DOHH2 (cell line): ENCODE measurements around the gene MYH11.
"Not testable (repeated sequence)": the region's sequence is repeated elsewhere in the genome, so short reads cannot be mapped to it uniquely, and the experiment has no call there.

Experiments
- H3F3A ChIP-seq: fragments of 200-600 bp; sonication (generic), shearing (Covaris generic); 2 replicates; pipeline ENCODE4 v1.6.0; 2016; ENCODE audit warnings: antibody characterized with exemption, mild to moderate bottlenecking; ENCODE audit not compliant: control insufficient read depth, insufficient read depth
- H3K27ac ChIP-seq: fragments of 200-600 bp; sonication (generic); 2 replicates; pipeline ENCODE4 v1.5.1; 2014; ENCODE audit warnings: low read depth, mild to moderate bottlenecking, low read length, moderate library complexity
- H3K27me3 ChIP-seq: fragments of 200-600 bp; sonication (generic); 2 replicates; pipeline ENCODE4 v1.6.1; 2014; ENCODE audit warnings: mild to moderate bottlenecking, low read length, mixed read lengths; ENCODE audit not compliant: control insufficient read depth
- H3K36me3 ChIP-seq: fragments of 200-600 bp; sonication (generic); 2 replicates; pipeline ENCODE4 v1.6.1; 2014; ENCODE audit warnings: mild to moderate bottlenecking, low read length, moderate library complexity, mixed read lengths; ENCODE audit not compliant: control insufficient read depth
- H3K4me1 ChIP-seq: fragments of 200-600 bp; sonication (generic); 2 replicates; pipeline ENCODE4 v1.6.1; 2014; ENCODE audit warnings: mild to moderate bottlenecking, low read length, mixed read lengths; ENCODE audit not compliant: control insufficient read depth
- H3K4me2 ChIP-seq: fragments of 200-600 bp; sonication (generic); 2 replicates; pipeline ENCODE4 v1.6.0; 2014; ENCODE audit warnings: mild to moderate bottlenecking, low read length, moderate library complexity
- H3K4me3 ChIP-seq: fragments of 200-600 bp; sonication (generic); 2 replicates; pipeline ENCODE4 v1.5.1; 2014; ENCODE audit warnings: mild to moderate bottlenecking, low read length, mixed read lengths
- H3K79me2 ChIP-seq: fragments of 200-600 bp; sonication (generic); 2 replicates; pipeline ENCODE4 v1.6.1; 2014; ENCODE audit warnings: mild to moderate bottlenecking, low read length, mixed read lengths; ENCODE audit not compliant: control insufficient read depth
- H3K9me2 ChIP-seq: fragments of 200-600 bp; sonication (generic); replicated peaks from 2 replicates; pipeline ENCODE4 v1.6.1; 2014; ENCODE audit warnings: mild to moderate bottlenecking, low read length, mixed read lengths; ENCODE audit not compliant: control insufficient read depth
- H3K9me3 ChIP-seq: fragments of 200-600 bp; sonication (generic); 2 replicates; pipeline ENCODE4 v1.6.1; 2014; ENCODE audit warnings: antibody characterized with exemption, low read length, mixed read lengths; ENCODE audit not compliant: control insufficient read depth, insufficient read depth
- H4K20me1 ChIP-seq: fragments of 200-600 bp; sonication (generic); 2 replicates; pipeline ENCODE4 v1.6.0; 2014; ENCODE audit warnings: low read depth, mild to moderate bottlenecking, antibody characterized with exemption, low read length, moderate library complexity; ENCODE audit not compliant: control insufficient read depth, insufficient read depth
- EZH2phosphoT487 ChIP-seq: fragments of 200-600 bp; sonication (generic); IDR thresholded peaks from 2 replicates; pipeline ENCODE4 v1.6.1; 2017; ENCODE audit warnings: borderline replicate concordance, mild to moderate bottlenecking, antibody characterized with exemption, low read length, moderate library complexity, mixed read lengths
- TF ChIP-seq, protein P1 (sequence below): fragments of 200-600 bp; sonication (generic); IDR thresholded peaks from one replicate; pipeline ENCODE4 v1.5.1; 2014; ENCODE audit warnings: antibody characterized with exemption, mild to moderate bottlenecking, low read depth, low read length; ENCODE audit not compliant: poor library complexity, severe bottlenecking

Gene MYH11

DNA sequence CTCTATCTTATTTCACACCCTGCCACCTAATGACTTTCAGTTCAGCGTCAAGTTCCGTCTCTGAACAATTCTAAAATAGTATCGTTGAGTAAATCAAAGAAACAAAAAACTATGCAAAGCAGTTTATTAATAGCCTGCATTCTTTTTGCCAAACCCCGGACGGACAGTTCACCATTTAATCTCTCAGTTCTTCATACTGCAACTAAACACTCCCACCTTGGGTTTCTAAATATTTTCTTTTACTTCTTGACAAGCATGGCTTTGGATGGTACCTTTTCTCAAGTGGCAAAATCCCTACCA lies 1.2 kb downstream of the MYH11 start:
- Histone ChIP-seq H3K79me2 (no peaks in the 10 kb centered on the region), H4K20me1 (no peaks in the 10 kb centered on the region), H3K9me3 (no peaks in the 10 kb centered on the region), H3K36me3 (no peaks in the 10 kb centered on the region), H3F3A (peaks cover 13% of the 10 kb centered on the region), H3K27me3 (peaks cover 35% of the 10 kb centered on the region), H3K4me3 (peak overlapping the region; percentile 49), H3K9me2 (no peaks in the 10 kb centered on the region), H3K27ac (peak overlapping the region; percentile 22), H3K4me1 (peaks cover 35% of the 10 kb centered on the region), H3K4me2 (peak overlapping the region; percentile 58)
- TF ChIP-seq EZH2phosphoT487, result no peak

DNA sequence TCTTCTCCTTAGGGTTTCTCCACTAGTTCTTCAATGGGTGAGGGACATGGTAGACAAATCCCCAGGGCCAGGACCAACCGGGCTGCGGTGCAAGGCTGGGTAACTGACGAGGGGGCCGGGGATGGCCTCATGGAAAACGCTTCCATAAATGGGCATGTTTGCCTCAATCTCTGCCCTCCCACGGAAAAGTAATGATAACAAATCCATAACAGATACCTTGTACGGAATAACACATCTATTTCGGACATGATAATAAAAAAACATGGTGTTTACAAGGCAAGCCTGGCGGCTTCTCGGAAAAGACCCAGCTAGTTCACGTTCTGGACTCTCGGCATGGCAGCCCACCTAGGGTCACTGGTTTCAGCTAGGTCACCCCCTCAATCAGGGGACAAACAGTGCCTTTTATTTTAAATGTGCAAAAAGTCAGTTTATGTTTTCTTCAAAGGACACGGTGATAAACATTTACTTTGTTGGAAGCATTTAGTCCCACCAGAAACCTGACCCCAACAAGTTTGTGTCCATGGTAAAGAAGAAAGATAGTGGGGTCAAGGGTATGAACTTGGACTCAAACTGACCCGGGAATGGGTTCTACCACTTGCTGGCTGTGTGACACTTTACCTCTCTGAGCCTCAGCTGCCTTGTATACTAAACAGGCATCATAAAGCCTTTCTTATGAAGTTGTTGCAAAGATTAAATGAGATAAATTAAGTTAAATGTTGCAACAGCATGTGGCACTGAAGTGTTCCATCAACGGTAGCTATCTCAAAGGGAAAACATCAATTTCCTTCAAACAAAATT lies 1.7 kb downstream of the MYH11 start:
- H3K4me2 ChIP-seq, result peak overlapping the region; percentile 58
- no peaks in the 10 kb centered on the region for H3K9me2 ChIP-seq
- peak overlapping the region; percentile 22 for H3K27ac ChIP-seq
- TF ChIP-seq, protein P1, sequence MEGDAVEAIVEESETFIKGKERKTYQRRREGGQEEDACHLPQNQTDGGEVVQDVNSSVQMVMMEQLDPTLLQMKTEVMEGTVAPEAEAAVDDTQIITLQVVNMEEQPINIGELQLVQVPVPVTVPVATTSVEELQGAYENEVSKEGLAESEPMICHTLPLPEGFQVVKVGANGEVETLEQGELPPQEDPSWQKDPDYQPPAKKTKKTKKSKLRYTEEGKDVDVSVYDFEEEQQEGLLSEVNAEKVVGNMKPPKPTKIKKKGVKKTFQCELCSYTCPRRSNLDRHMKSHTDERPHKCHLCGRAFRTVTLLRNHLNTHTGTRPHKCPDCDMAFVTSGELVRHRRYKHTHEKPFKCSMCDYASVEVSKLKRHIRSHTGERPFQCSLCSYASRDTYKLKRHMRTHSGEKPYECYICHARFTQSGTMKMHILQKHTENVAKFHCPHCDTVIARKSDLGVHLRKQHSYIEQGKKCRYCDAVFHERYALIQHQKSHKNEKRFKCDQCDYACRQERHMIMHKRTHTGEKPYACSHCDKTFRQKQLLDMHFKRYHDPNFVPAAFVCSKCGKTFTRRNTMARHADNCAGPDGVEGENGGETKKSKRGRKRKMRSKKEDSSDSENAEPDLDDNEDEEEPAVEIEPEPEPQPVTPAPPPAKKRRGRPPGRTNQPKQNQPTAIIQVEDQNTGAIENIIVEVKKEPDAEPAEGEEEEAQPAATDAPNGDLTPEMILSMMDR, result no peak
- no peak for TF ChIP-seq EZH2phosphoT487
- H3F3A ChIP-seq, result peaks cover 11% of the 10 kb centered on the region
- H3K4me1 ChIP-seq, result peaks cover 35% of the 10 kb centered on the region
- no peaks in the 10 kb centered on the region for H3K36me3 ChIP-seq
- no peaks in the 10 kb centered on the region for H3K9me3 ChIP-seq
- H3K27me3 ChIP-seq, result peaks cover 34% of the 10 kb centered on the region
- peak overlapping the region; percentile 49 for H3K4me3 ChIP-seq
- H4K20me1 ChIP-seq, result no peaks in the 10 kb centered on the region
- H3K79me2 ChIP-seq, result no peaks in the 10 kb centered on the region

- Histone ChIP-seq H3K27me3 (peaks cover 30% of the 10 kb centered on the region), H3K27ac (no peak overlapping the region), H3K36me3 (no peaks in the 10 kb centered on the region), H3K9me3 (no peaks in the 10 kb centered on the region), H3K4me1 (peaks cover 35% of the 10 kb centered on the region), H4K20me1 (no peaks in the 10 kb centered on the region), H3K79me2 (no peaks in the 10 kb centered on the region), H3F3A (peaks cover 11% of the 10 kb centered on the region), H3K4me2 (no peak overlapping the region), H3K9me2 (no peaks in the 10 kb centered on the region), H3K4me3 (no peak overlapping the region)
- TF ChIP-seq, protein P1, result no peak
- TF ChIP-seq EZH2phosphoT487, result no peak
Measured at GRCh38 chr16:15854061-15854460, 2.8 kb downstream of the MYH11 start.

DNA sequence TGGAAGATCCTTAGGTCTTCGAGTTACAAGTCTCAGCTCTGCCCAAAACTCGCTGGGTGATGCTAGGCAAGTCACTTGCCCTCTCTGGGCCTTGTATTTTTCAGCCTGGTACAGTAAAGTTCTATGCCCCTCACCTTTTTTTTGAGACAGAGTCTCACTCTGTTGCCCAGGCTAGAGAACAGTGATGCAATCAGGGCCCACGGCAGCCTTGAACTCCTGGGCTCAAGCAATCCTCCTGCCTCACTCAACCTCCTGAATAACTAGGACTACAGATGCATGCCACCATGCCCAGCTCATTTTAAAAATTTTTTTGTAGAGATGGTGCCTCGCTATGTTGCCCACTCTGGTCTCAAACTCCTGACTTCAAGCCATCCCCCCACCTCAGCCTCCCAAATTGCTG lies 3.8 kb downstream of the MYH11 start:
- H3K27me3 ChIP-seq, result peaks cover 24% of the 10 kb centered on the region
- H3K9me3 ChIP-seq, result no peaks in the 10 kb centered on the region
- H3K27ac ChIP-seq, result no peak overlapping the region
- no peaks in the 10 kb centered on the region for H4K20me1 ChIP-seq
- no peaks in the 10 kb centered on the region for H3K9me2 ChIP-seq
- H3K4me2 ChIP-seq, result no peak overlapping the region
- peaks cover 11% of the 10 kb centered on the region for H3F3A ChIP-seq
- no peaks in the 10 kb centered on the region for H3K36me3 ChIP-seq
- peaks cover 35% of the 10 kb centered on the region for H3K4me1 ChIP-seq
- H3K4me3 ChIP-seq, result no peak overlapping the region
- no peaks in the 10 kb centered on the region for H3K79me2 ChIP-seq
- TF ChIP-seq EZH2phosphoT487, result no peak
- TF ChIP-seq, protein P1, result no peak

- not testable (repeated sequence) for H3F3A ChIP-seq, H3K27ac ChIP-seq, H3K4me3 ChIP-seq, H3K27me3 ChIP-seq, H3K79me2 ChIP-seq, H3K4me2 ChIP-seq, H3K36me3 ChIP-seq, H4K20me1 ChIP-seq, H3K4me1 ChIP-seq, H3K9me2 ChIP-seq, H3K9me3 ChIP-seq
Measured at GRCh38 chr16:15850555-15850954, 6.3 kb downstream of the MYH11 start.
